WTC11 (cell line): Measurements from ENCODE around the gene MRPS5. TPM values are rescaled to one million over a fixed set of nuclear protein-coding genes. Genes with fewer than 3 reads are reported as not detected.

ENCODE experiments used
- ATAC-seq: fragments of 200-7000 bp; cut with Tn5 transposase; 2 replicates; pipeline ENCODE4 v1.10.0; 2021; ENCODE audit warnings: mild to moderate bottlenecking, moderate library complexity
- CTCF ChIA-PET: fragments of 300-600 bp; sonication (Branson Sonifier 250); formaldehyde crosslinking; loops from one replicate; lab custom pipeline; 2021; ENCODE audit warnings: antibody characterized with exemption; lab: Charles Lee
- POLR2A ChIA-PET: fragments of 350-600 bp; sonication (Branson Sonifier 250); formaldehyde crosslinking; loops from one replicate; lab custom pipeline; 2021; ENCODE audit warnings: antibody characterized with exemption; lab: Charles Lee
- DNase-seq: peaks from one replicate; pipeline ENCODE4 v3.0.0; 2021; ENCODE audit warnings: low spot score
- H3K27ac Mint-ChIP-seq: 2 replicates; pipeline ENCODE4 v1.8.0; 2021; ENCODE audit warnings: mixed read lengths
- H3K27me3 Mint-ChIP-seq: 2 replicates; pipeline ENCODE4 v1.8.0; 2021; ENCODE audit warnings: low read depth, mild to moderate bottlenecking, moderate library complexity, mixed read lengths
- H3K36me3 Mint-ChIP-seq: 2 replicates; pipeline ENCODE4 v1.8.0; 2021; ENCODE audit warnings: mixed read lengths
- H3K4me1 Mint-ChIP-seq: 2 replicates; pipeline ENCODE4 v1.8.0; 2022; ENCODE audit warnings: mixed read lengths
- H3K4me3 Mint-ChIP-seq: 2 replicates; pipeline ENCODE4 v1.8.0; 2021; ENCODE audit warnings: mild to moderate bottlenecking, moderate library complexity, mixed read lengths
- H3K9me3 Mint-ChIP-seq: 2 replicates; pipeline ENCODE4 v1.8.0; 2021; ENCODE audit warnings: mixed read lengths
- ATF3 ChIP-seq: sonication (generic); formaldehyde crosslinking; conservative IDR thresholded peaks from 2 replicates; pipeline ENCODE4 v1.8.1; 2022; ENCODE audit warnings: mild to moderate bottlenecking, missing genetic modification reagents
- IRF2 ChIP-seq: sonication (generic); formaldehyde crosslinking; IDR thresholded peaks from 2 replicates; pipeline ENCODE4 v1.8.0; 2022; ENCODE audit warnings: low read depth, missing genetic modification reagents, borderline replicate concordance
- MYBL2 ChIP-seq: sonication (generic); formaldehyde crosslinking; IDR thresholded peaks from 2 replicates; pipeline ENCODE4 v1.8.1; 2023; ENCODE audit warnings: mild to moderate bottlenecking, moderate library complexity, missing genetic modification reagents
- NR3C1 ChIP-seq: sonication (generic); formaldehyde crosslinking; conservative IDR thresholded peaks from 2 replicates; pipeline ENCODE4 v1.8.1; 2023; ENCODE audit warnings: low read depth, mild to moderate bottlenecking, missing genetic modification reagents
- PRDM15 ChIP-seq: sonication (generic); formaldehyde crosslinking; IDR thresholded peaks from 2 replicates; pipeline ENCODE4 v1.8.0; 2022; ENCODE audit warnings: missing genetic modification reagents
- TEAD4 ChIP-seq: sonication (generic); formaldehyde crosslinking; IDR thresholded peaks from 2 replicates; pipeline ENCODE4 v1.8.0; 2022; ENCODE audit warnings: mild to moderate bottlenecking, missing genetic modification reagents
- ZBTB21 ChIP-seq: sonication (generic); formaldehyde crosslinking; IDR thresholded peaks from 2 replicates; pipeline ENCODE4 v1.8.1; 2023; ENCODE audit warnings: mild to moderate bottlenecking, missing genetic modification reagents, borderline replicate concordance
- ZNF396 ChIP-seq: fragments of 250-450 bp; sonication (Bioruptor Pico); IDR thresholded peaks from 2 replicates; pipeline ENCODE4 v1.8.0; 2021; ENCODE audit warnings: mild to moderate bottlenecking, moderate library complexity, borderline replicate concordance
- ZNF425 ChIP-seq: fragments of 250-450 bp; sonication (Bioruptor Pico); conservative IDR thresholded peaks from 2 replicates; pipeline ENCODE4 v1.9.0; 2021; ENCODE audit warnings: mild to moderate bottlenecking
- ZNF512 ChIP-seq: sonication (generic); formaldehyde crosslinking; IDR thresholded peaks from 2 replicates; pipeline ENCODE4 v1.8.1; 2022; ENCODE audit warnings: missing genetic modification reagents, borderline replicate concordance
- total RNA-seq: library from RNA; stranded (reverse); gene quantifications from 3 replicates; pipeline ENCODE4 v1.2.3, GENCODE V29; 2021

The MRPS5 gene
- total RNA-seq, 1 experiment from 2014 or later: 70.3 TPM

- H3K27me3 Mint-ChIP-seq: peaks cover 4% of the 10 kb centered on the region
- ChIA-PET POLR2A (interaction anchor here (1.8 kb wide), 1 partner anchor 69 kb away, joined by 5 read pairs; the partner anchor contains the start of gene MRPS5), CTCF (interaction anchor here (0.8 to 4.8 kb wide), 42 partner anchors 8 to 192 kb away, joined by 3 to 156 read pairs (median 6); partner anchors contain the start of genes MAL, MRPS5, TEKT4 and ZNF2)
- no peaks in the 10 kb centered on the region for H3K36me3 Mint-ChIP-seq
- peaks cover 10% of the 10 kb centered on the region for H3K4me1 Mint-ChIP-seq
- ATAC-seq (no peak), DNase-seq (no peak)
- TF ChIP-seq ZNF396 (CRISPR knock-in tag): no peak
- TF ChIP-seq ATF3 (CRISPR knock-in tag): no peak
- H3K9me3 Mint-ChIP-seq: no peaks in the 10 kb centered on the region
- H3K4me3 Mint-ChIP-seq: no peak overlapping the region
- no peak overlapping the region for H3K27ac Mint-ChIP-seq
Measured at GRCh38 chr2:95052804-95053479, 68.7 kb downstream of the MRPS5 start.

- no peaks in the 10 kb centered on the region for H3K9me3 Mint-ChIP-seq
- H3K4me1 Mint-ChIP-seq: peaks cover 10% of the 10 kb centered on the region
- ChIA-PET CTCF (interaction anchor here (0.8 to 4.8 kb wide), 30 partner anchors 8 to 181 kb away, joined by 3 to 156 read pairs (median 10); partner anchors contain the start of genes MAL, MRPS5 and TEKT4), POLR2A (no interaction called here)
- DNase-seq (no peak), ATAC-seq (no peak)
- H3K4me3 Mint-ChIP-seq: no peak overlapping the region
- peaks cover 4% of the 10 kb centered on the region for H3K27me3 Mint-ChIP-seq
- H3K27ac Mint-ChIP-seq: no peak overlapping the region
- TF ChIP-seq PRDM15 (CRISPR knock-in tag) (no peak), NR3C1 (CRISPR knock-in tag) (no peak), IRF2 (no peak), ZNF425 (CRISPR knock-in tag) (no peak), ZNF512 (CRISPR knock-in tag) (no peak), ZBTB21 (no peak)
- no peaks in the 10 kb centered on the region for H3K36me3 Mint-ChIP-seq
Measured at GRCh38 chr2:95052307-95052706, 69.3 kb downstream of the MRPS5 start.

GRCh38 chr2:95051626-95052025, 70.0 kb downstream of the MRPS5 start:
- ATAC-seq (no peak), DNase-seq (no peak)
- no peaks in the 10 kb centered on the region for H3K36me3 Mint-ChIP-seq
- no peak for TF ChIP-seq TEAD4 (CRISPR knock-in tag)
- TF ChIP-seq MYBL2 (CRISPR knock-in tag): no peak
- TF ChIP-seq, all 79 proteins: peak for 0
- Mint-ChIP-seq H3K27ac (no peak overlapping the region), H3K4me1 (peaks cover 10% of the 10 kb centered on the region), H3K4me3 (no peak overlapping the region), H3K9me3 (no peaks in the 10 kb centered on the region), H3K27me3 (peaks cover 4% of the 10 kb centered on the region)
- ChIA-PET CTCF (interaction anchor here (1.1 to 4.8 kb wide), 8 partner anchors 25 to 95 kb away, joined by 4 to 156 read pairs (median 28); partner anchors contain the start of gene MAL), POLR2A (no interaction called here)
